Endothelial cell of umbilical vein (primary cell): ENCODE results near the gene CCDC6. TPM values are rescaled to one million over a fixed set of nuclear protein-coding genes. Genes with fewer than 3 reads are reported as not detected.

Source experiments
- BruUV-seq: library from RNA; stranded (reverse); fragments of 400-500 nt; replicated peaks from 2 replicates; lab custom pipeline; 2021; lab: Mats Ljungman, UMichigan
- CTCF ChIA-PET: fragments of 300-600, 350-600 bp; sonication (Branson Sonifier 250); formaldehyde crosslinking; loops from one replicate; lab custom pipeline; 2021; ENCODE audit warnings: antibody characterized with exemption, inconsistent platforms; lab: Charles Lee
- POLR2A ChIA-PET: fragments of 300-600, 350-600 bp; sonication (Branson Sonifier 250); formaldehyde crosslinking; loops from one replicate; lab custom pipeline; 2021; ENCODE audit warnings: antibody characterized with exemption, inconsistent platforms; lab: Charles Lee
- DNase-seq: peaks from one replicate; pipeline ENCODE4 v3.0.0-alpha.2; 2011; ENCODE audit warnings: low read depth, low spot score
- FAIRE-seq: peaks from 2 replicates; lab custom pipeline; 2011; peaks lifted over from hg19 to GRCh38; lab: Jason Lieb, UNC
- H2AFZ ChIP-seq: 2 replicates; pipeline ENCODE4 v1.6.0; 2012; ENCODE audit warnings: low read depth, low read length, control low read depth, inconsistent platforms
- H3K27ac ChIP-seq: 2 replicates; pipeline ENCODE4 v1.5.1; 2011; ENCODE audit warnings: low read depth, mild to moderate bottlenecking, control low read depth, low read length, moderate library complexity; ENCODE audit not compliant: insufficient read depth
- H3K27me3 ChIP-seq, 2 experiments: 2 replicates each; pipeline versions ENCODE4 v1.6.0 to v1.6.1; 2011; ENCODE audit warnings: low read length in 2 of 2, mixed read lengths in 1 of 2; ENCODE audit not compliant: control insufficient read depth in 2 of 2, insufficient read depth in 2 of 2
- H3K36me3 ChIP-seq, 2 experiments: 2 replicates in 1 of 2; 3 replicates in 1 of 2; pipeline ENCODE4 v1.5.1; 2011; ENCODE audit warnings: low read length in 2 of 2, mild to moderate bottlenecking in 1 of 2, moderate library complexity in 1 of 2; ENCODE audit not compliant: control insufficient read depth in 2 of 2, insufficient read depth in 2 of 2; ENCODE audit errors: extremely low read depth in 1 of 2
- H3K4me1 ChIP-seq: 3 replicates; pipeline ENCODE4 v1.5.1; 2011; ENCODE audit warnings: mild to moderate bottlenecking, low read length; ENCODE audit not compliant: control insufficient read depth, insufficient read depth; ENCODE audit errors: extremely low read depth
- H3K4me2 ChIP-seq: 2 replicates; pipeline ENCODE4 v1.6.1; 2011; ENCODE audit warnings: low read length, control low read depth, mixed read lengths; ENCODE audit not compliant: insufficient read depth
- H3K4me3 ChIP-seq, 3 experiments: fragments of 200-600 bp in 1 of 3; sonication (generic), shearing (Covaris generic) in 1 of 3; replicated peaks in 1 of 3; 2 replicates each; pipeline ENCODE4 v1.5.1; 2011 to 2016; ENCODE audit warnings: control low read depth in 3 of 3, low read length in 3 of 3, mild to moderate bottlenecking in 2 of 3, inconsistent platforms in 1 of 3, low read depth in 1 of 3, moderate library complexity in 1 of 3; ENCODE audit not compliant: insufficient read depth in 1 of 3
- H3K79me2 ChIP-seq: 2 replicates; pipeline ENCODE4 v1.6.0; 2012; ENCODE audit warnings: low read length, inconsistent platforms; ENCODE audit not compliant: control insufficient read depth, insufficient read depth
- H3K9ac ChIP-seq: replicated peaks from 2 replicates; pipeline ENCODE3; 2011; ENCODE audit warnings: low read length, control low read depth; ENCODE audit not compliant: insufficient read depth; ENCODE audit errors: extremely low read depth
- H3K9me1 ChIP-seq: replicated peaks from 3 replicates; pipeline ENCODE4 v1.6.0; 2011; ENCODE audit warnings: mild to moderate bottlenecking, low read length; ENCODE audit not compliant: control insufficient read depth, insufficient read depth; ENCODE audit errors: extremely low read depth
- H3K9me3 ChIP-seq: replicated peaks from 2 replicates; pipeline ENCODE4 v1.5.1; 2012; ENCODE audit warnings: low read length, inconsistent platforms; ENCODE audit not compliant: control insufficient read depth, insufficient read depth
- H4K20me1 ChIP-seq: replicated peaks from 2 replicates; pipeline ENCODE3; 2011; ENCODE audit warnings: mild to moderate bottlenecking, low read length; ENCODE audit not compliant: control insufficient read depth, insufficient read depth; ENCODE audit errors: extremely low read depth
- CTCF ChIP-seq, 2 donors: IDR thresholded peaks; 1 replicate in 1 of 2; 2 replicates in 1 of 2; pipeline ENCODE4 v1.5.1; 2011; ENCODE audit warnings: low read length in 2 of 2, mild to moderate bottlenecking in 2 of 2, moderate library complexity in 2 of 2, control low read depth in 1 of 2, inconsistent platforms in 1 of 2, low read depth in 1 of 2; ENCODE audit not compliant: insufficient read depth in 1 of 2; ENCODE audit errors: extremely low read depth in 1 of 2
- EZH2 ChIP-seq: IDR thresholded peaks from 2 replicates; pipeline ENCODE4 v1.6.1; 2012; ENCODE audit warnings: borderline replicate concordance, low read depth, mild to moderate bottlenecking, moderate library complexity, low read length, inconsistent platforms; ENCODE audit not compliant: severe bottlenecking
- FOS ChIP-seq: IDR thresholded peaks from 2 replicates; pipeline ENCODE4 v1.6.1; 2011; ENCODE audit warnings: mild to moderate bottlenecking, low read length, moderate library complexity, borderline replicate concordance; ENCODE audit not compliant: insufficient read depth
- GATA2 ChIP-seq: IDR thresholded peaks from 2 replicates; pipeline ENCODE4 v1.7.0; 2011; ENCODE audit warnings: low read depth, mild to moderate bottlenecking, moderate library complexity, mixed read lengths, low read length; ENCODE audit not compliant: insufficient read length, insufficient read depth
- JUN ChIP-seq: IDR thresholded peaks from 2 replicates; pipeline ENCODE4 v1.6.1; 2011; ENCODE audit warnings: borderline replicate concordance, low read depth; ENCODE audit not compliant: insufficient read length, insufficient read depth
- MAX ChIP-seq: IDR thresholded peaks from 2 replicates; pipeline ENCODE4 v1.6.1; 2011; ENCODE audit not compliant: insufficient read depth, insufficient read length
- MYC ChIP-seq: IDR thresholded peaks from one replicate; pipeline ENCODE4 v1.6.1; 2011; ENCODE audit warnings: mild to moderate bottlenecking, low read depth, low read length
- POLR2A ChIP-seq: IDR thresholded peaks from 2 replicates; pipeline ENCODE4 v1.6.1; 2012; ENCODE audit warnings: low read depth, mild to moderate bottlenecking, control low read depth, low read length
- POLR2AphosphoS5 ChIP-seq: IDR thresholded peaks from 2 replicates; pipeline ENCODE4 v1.6.1; 2012; ENCODE audit warnings: low read depth, mild to moderate bottlenecking, control low read depth, low read length, moderate library complexity; ENCODE audit not compliant: insufficient read depth
- dilution Hi-C: fragments of 300-500 bp; cut with MboI; formaldehyde crosslinking; loops from one replicate; pipeline ENCODE4 v1.15.0; 2019; ENCODE audit warnings: low sequenced_read_pairs; ENCODE audit not compliant: extremely low pct_ligation_motif_present
- intact Hi-C: fragments of 100-400 bp; cut with micrococcal nuclease; formaldehyde crosslinking; loops from one replicate; pipeline ENCODE4 v1.10.0; 2022
- polyA plus RNA-seq, 4 experiments: library from polyadenylated mRNA; depleted of rRNA in 3 of 4; stranded (reverse) in 3 of 4; unstranded in 1 of 4; fragments of >200 nt; gene quantifications; 2 replicates each; pipeline versions ENCODE4 v1.2.1 to v1.2.3, GENCODE V29; 2011 to 2012; ENCODE audit warnings: missing spikeins in 1 of 4
- total RNA-seq: library from RNA; stranded (reverse); gene quantifications from 2 replicates; pipeline ENCODE4 v1.2.3, GENCODE V29; 2021

The CCDC6 gene
- total and polyA plus RNA-seq, 2 donors (not counting 3 experiments of a cell fraction or from before 2014, with no cell fraction given) = 16.8 to 36.8 TPM

- Histone ChIP-seq H3K36me3 (no peaks in the 10 kb centered on the region), H3K79me2 (no peaks in the 10 kb centered on the region), H3K4me2 (no peak overlapping the region), H2AFZ (no peak overlapping the region), H3K4me3 (no peak overlapping the region), H3K9ac (no peak overlapping the region), H3K27ac (no peak overlapping the region), H3K4me1 (no peaks in the 10 kb centered on the region), H3K9me3 (no peaks in the 10 kb centered on the region), H3K9me1 (no peaks in the 10 kb centered on the region), H3K27me3 (no peaks in the 10 kb centered on the region), H4K20me1 (no peaks in the 10 kb centered on the region)
- no TSS peak for BruUV-seq
- DNase-seq = no peak
- FAIRE-seq = no peak
- dilution Hi-C loops (no loop called here), intact Hi-C loops (no loop called here)
- ChIA-PET POLR2A (no interaction called here), CTCF (no interaction called here)
- TF ChIP-seq FOS = no peak
- no peak for TF ChIP-seq EZH2
- TF ChIP-seq POLR2A = no peak
- no peak for TF ChIP-seq JUN
- no peak for TF ChIP-seq MYC
- no peak for TF ChIP-seq MAX
- no peak for TF ChIP-seq CTCF (IDR thresholded peaks at IDR 0.05; ENCODE audit: extremely low read depth in 1 of 2, insufficient read depth in 1 of 2, low read depth in 1 of 2, low read length in 2 of 2)
- TF ChIP-seq GATA2 = no peak
- no peak for TF ChIP-seq POLR2AphosphoS5
Observed at GRCh38 chr10:59945991-59946390, 39.6 kb upstream of the CCDC6 start.
